SKM-1 (cell line): Measurements from ENCODE around the gene SLC38A10.

ENCODE experiments used
- DNase-seq: peaks from one replicate; lab custom pipeline; 2025; ENCODE audit not compliant: unreplicated experiment; lab: John Stamatoyannopoulos, UW

The SLC38A10 gene

GRCh38 chr17:81331527-81332043 is 36.5 kb upstream of the SLC38A10 start:
- DNase-seq = no peak

DNA sequence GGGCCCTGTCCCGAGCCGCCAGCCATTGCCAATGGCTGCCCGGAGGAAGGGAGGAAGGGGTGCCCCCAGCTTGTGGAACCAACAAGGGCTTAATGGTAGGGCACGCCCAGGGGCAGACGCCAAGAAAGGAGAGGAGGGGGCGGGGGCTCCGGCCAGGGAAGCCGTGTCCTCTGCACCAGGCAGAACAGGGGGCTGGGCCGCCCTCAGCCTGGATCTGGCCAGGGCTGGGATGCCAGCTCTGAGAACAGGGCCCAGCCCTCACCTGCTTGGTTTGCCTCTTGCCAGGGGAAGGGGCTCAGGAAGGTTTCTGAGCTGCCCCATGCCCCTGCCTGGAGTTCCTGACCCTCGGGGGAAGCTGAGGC is 35.8 kb upstream of the SLC38A10 start:
- no peak for DNase-seq

- no peak for DNase-seq
Observed at GRCh38 chr17:81329927-81330883, 35.1 kb upstream of the SLC38A10 start.

DNA sequence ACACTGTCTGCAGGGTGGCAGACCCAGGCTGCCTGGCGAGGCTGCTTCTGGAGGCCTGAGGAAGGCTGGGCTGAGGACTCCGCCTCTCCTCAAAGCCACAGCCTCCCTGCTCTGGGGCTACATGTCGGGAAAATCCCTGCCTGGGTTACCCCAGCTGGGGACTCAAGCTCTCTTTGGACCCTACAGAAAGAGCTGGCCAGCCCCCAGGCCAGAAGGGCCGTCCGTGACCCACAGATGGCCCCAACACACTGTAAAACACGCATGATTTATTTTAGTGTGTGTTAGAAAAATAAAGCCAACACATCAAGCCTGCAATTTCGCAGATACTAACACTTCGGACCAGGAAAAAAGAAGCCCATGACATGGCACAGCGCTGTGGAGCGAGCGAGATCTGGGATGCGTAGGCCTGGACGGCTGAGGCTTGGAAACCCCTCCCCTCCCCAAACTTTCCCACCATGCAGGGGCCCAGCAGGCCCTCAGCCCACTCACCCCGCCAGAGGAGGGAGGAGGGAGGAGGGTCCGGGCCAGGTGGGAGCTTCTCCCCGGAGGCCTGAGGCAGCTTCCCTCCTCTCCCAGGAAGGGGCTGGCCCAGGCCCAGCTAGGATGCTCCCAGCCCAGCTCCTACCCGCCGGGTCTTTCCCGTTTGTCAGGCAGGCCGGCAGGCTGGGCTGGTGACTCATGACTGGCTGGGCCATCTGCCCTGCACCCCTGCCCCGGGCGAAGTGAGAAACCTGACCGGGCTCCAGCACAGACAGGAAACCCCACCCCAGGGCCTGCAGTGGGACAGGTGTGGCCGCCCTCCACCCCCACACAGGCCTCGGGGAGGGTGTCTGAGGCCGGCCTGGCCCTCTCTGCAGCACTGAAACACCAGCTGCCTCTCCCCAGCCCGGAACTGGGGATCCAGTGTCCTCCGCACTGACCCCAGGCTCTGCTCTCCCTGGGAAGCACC is 34.1 kb upstream of the SLC38A10 start:
- DNase-seq = no peak

DNA sequence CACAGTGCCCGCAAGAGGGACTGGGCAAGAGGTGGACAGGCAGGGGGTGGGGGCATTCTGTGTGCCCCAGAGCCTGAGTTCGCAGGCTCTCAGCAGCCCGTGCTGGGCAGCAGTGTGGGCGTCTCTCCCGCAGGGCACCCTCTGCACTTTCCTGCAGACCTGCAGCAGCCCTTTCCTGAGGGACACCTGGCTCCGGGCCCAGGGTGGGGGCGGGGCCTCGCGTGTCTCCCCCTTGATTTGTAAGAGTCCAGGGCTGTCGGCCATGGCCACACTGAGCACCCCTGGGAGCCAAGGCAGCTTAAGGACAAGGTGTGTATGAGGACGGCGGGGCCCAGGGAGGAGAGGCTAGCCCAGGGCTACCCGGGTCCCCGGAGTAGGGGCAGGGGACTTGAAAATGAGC is 33.4 kb upstream of the SLC38A10 start:
- no peak for DNase-seq

DNA sequence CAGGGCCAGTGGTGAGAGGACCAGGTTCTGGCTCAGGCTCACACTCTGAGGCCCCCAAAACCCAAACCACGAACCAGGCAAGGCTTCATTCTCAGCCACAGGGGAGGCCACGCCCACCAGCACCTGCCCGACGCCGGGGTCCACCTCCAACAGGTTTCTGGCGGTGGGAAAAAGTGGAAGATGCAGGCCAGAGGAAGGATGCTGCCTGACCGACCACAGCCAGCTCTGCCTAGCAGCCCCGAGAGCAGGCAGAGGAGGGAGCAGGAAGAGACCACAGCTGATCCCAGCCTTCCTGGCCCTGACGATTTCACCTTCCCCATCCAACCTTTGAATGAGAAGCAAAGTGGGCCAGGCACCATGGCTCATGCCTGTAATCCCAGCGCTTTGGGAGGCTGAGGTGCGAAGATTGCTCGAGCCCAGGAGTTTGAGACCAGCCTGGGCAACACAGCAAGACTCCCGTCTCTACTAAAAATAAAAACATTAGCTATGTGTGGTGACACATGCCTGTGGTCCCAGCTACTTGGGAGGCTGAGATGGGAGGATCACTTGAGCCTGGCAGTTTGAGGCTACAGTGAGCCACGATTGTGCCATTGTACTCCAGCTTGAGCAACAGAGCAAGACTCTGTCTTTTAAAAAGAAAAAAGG is 30.7 kb upstream of the SLC38A10 start:
- no peak for DNase-seq

GRCh38 chr17:81324851-81325713 is 30.0 kb upstream of the SLC38A10 start:
- no peak for DNase-seq

GRCh38 chr17:81324177-81324850 is 29.2 kb upstream of the SLC38A10 start:
- DNase-seq = no peak

- peak; percentile 62 for DNase-seq
Observed at GRCh38 chr17:81323411-81323868, 28.3 kb upstream of the SLC38A10 start.

GRCh38 chr17:81323083-81323369 is 27.9 kb upstream of the SLC38A10 start:
- DNase-seq = no peak

GRCh38 chr17:81322271-81323082 is 27.4 kb upstream of the SLC38A10 start:
- no peak for DNase-seq

GRCh38 chr17:81317961-81318605 is 23.0 kb upstream of the SLC38A10 start:
- no peak for DNase-seq

- DNase-seq = no peak
Observed at GRCh38 chr17:81317530-81317821, 22.4 kb upstream of the SLC38A10 start.

DNA sequence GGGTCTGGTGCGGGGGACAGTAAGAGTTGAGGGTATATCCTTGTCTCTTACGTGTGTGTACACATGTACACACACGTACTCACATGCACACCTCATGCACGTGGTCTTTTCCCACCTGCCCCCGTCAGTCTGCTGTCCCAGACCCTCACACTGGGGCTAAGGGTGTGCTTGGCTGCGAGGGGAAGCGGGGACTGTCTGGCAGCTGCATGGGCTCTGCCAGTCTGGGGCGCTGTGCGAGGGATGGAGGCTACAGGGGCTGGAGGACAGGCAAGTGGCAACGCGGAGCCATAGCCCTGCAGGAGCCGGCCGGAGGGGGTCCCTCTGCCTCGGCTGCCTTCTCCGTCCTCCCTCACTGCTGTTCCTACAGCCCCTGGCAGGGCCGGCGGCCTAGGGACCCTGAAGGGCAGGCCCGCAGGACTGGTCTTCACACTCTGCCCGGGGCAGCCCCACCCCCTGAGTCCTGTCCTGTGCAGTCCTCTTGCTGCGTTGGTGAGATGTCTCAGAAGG is 20.8 kb upstream of the SLC38A10 start:
- no peak for DNase-seq

GRCh38 chr17:81315129-81315884 is 20.2 kb upstream of the SLC38A10 start:
- no peak for DNase-seq

- DNase-seq = no peak
Observed at GRCh38 chr17:81314398-81315081, 19.4 kb upstream of the SLC38A10 start.

- no peak for DNase-seq
Observed at GRCh38 chr17:81313776-81314397, 18.8 kb upstream of the SLC38A10 start.
